NCI-H1417 treated with DMSO at 0.1 percent for 48 hours (cell line): ENCODE results near the gene CDHR4.
"Not testable (repeated sequence)": the region's sequence is repeated elsewhere in the genome, so short reads cannot be mapped to it uniquely, and the experiment has no call there.

Experiments used
- DNase-seq: peaks from one replicate; lab custom pipeline; 2025; lab: John Stamatoyannopoulos, UW

CDHR4 gene

GRCh38 chr3:49802719-49803464 is 3.2 kb upstream of the CDHR4 start, which contains the start of gene INKA1:
INKA1 (plus strand) TSS chr3:49803261; CDS start chr3:49803393, 132 bp downstream.
- no peak for DNase-seq

DNA sequence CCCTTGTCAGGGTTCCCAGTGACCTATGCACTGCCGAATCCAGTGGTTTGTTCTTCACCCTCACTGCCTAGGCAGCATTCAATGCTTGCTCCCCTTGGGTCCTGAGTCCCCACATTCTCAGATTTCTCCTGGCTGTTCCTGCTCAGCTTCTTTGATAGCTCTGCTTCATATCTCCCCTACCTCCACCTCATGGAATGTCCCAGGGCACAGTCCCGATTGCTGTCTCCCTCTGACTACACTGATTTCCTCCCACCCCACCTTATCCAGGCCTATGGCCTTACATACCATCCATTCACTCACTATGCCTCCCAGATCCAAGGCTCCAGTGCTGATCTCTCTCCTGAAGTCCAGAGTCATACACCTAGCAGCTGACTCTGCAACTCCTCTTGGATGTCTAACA is 1.5 kb upstream of the CDHR4 start:
- DNase-seq: no peak

DNA sequence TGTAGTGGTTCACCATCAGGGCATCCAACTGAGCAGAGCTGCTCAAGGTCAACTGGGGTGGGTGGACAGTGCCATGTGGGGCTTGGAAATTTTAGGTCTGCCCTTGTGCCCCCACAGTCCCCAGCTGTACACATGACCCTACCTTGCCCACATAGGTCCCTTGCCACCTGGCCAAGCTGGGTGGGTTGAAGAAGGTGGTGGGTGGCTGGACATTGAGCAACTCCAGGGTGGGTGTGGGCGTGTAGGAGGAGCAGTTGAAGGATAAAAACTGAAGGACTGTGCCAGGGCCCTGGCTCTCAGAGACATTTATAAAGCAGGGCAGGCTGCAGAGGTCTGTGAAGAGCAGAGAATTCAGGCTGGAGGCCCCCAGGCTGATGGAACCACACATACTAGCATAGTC is 568 bp downstream of the CDHR4 start:
- DNase-seq: no peak

- DNase-seq: no peak
Observed at GRCh38 chr3:49794926-49795905, 4.5 kb downstream of the CDHR4 start.

DNA sequence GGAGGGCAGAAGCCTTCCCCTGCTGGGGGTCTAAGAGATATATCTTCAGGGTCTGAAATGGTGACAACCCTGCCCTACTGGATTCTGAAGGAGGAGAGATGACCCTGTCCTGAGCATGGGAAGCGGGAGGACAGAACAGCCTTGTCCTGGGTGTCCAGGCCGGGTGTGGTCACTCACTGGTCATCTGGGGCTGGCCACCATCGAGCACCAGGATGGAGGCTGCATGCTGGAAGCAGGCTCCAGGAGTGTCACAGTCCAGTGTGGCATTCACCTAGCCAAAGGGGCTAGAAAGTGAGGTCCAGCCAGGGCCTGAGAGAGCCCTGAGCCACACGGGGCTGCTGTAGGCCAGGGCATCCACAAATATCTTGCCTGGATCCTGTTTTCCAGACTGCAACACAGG is 5.2 kb downstream of the CDHR4 start:
- DNase-seq: no peak

- no peak for DNase-seq
Observed at GRCh38 chr3:49793486-49794085, 6.1 kb downstream of the CDHR4 start.

DNA sequence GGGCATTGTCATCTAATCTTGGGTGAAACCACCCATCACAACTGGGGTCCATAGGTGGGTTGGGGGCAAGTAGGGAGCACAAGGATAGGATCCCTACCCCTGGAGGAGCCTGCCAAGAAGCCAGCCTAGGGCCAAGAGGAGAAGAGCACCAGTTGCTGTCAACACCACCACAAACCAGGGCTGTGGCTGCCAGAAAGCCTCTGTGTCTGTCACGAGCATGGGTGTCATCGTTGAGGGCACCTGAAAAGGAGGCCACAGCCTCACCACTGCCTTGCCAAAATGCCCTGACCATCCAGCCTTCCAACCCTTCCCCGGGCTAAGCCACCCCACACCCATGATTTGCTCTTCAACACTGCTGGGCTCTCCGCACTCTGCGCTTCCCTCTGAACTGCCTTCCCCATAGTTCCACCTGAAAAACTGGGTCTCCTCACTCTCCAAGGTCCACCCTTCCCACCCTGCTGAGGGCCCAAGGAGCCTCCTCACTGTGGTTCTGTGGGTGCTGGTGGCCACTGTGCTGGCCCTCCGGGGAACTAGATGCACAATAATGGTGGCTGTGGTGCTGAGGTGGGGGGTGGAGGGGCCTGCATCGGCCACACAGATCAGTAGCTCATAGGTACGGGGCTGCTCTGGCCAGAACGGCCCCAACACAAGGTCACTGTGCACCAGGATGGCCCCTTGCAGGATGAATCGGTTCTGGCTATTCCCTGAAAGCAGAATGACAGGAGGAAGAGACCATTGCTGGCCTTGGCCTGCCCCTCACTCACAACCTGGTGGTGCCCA is 7.1 kb downstream of the CDHR4 start:
- DNase-seq: no peak

GRCh38 chr3:49791571-49791970 is 8.1 kb downstream of the CDHR4 start:
- DNase-seq: no peak

DNA sequence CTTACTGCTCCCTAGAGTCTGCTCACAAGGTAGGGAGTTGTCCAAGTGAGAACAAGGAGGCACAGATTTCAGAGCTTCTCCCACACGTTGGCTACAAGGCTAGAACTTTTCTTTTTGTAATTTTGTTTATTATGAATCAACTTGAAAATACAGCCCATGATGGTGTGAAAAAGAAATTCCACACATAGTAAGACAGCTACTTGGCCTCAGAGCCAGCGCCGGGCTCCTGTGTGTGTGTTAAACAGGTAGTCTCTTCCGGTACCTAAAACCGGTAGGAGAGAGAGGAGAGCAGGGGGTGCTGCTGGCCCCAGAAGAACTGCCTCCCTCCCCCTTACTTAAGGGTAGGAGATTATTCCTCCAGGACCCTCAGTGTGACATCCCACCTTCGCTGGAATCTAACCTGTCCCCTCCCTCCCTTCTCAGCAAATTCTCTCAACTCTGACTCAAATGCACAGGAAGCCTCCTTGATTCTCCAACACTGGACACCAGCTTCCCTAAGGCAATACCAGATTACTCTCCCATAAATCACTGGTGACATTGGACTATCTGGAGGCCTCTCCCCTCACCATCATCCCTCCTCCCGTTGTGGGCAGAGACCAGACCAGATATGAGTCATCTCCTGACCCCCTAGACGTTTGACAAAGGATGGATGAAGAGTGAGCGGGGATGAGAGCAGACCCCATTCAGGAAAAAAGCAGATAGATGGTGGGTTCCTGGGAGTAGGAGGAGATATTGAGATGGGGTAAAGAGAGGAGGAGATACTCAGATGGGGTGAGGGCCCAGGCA is 8.9 kb downstream of the CDHR4 start:
- no peak for DNase-seq

DNA sequence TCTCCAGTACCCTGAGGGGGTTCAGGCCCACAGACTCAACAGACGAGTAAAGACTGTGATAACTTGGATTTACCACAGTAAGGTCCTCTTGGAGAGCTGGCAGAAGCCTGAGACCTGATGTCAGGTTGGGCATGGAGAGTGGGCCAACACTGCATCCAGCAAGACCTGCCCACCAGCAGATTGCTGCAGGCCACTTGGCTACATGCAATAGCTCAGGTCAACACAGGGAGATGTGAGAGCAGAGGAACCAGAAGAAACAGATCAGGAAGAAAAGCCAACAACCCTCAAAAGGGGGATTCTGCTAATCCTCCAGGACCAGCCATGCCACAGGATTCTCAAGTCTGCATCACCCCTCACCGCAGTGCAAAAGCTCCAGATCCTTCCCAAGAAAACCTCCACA is 11.6 kb downstream of the CDHR4 start:
- no peak for DNase-seq

DNA sequence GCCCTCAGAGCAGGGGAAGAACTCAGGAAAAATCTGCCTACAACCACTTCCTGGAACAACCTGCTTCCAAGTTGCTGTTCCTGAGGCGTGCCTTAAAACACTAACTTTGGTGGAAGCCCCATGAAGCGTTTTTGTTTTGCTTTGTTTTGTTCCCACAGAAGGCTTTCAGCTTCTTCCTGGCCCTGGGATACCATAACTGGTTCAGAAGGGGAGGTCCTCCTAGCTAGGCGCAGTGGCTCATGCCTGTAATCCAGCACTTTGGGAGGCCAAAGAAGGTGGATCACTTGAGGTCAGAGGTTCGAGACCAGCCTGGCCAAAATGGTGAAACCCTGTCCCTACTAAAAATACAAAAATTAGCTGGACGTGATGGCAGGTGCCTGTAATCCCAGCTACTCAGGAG is 12.1 kb downstream of the CDHR4 start:
- no peak for DNase-seq

GRCh38 chr3:49787182-49787464 is 12.6 kb downstream of the CDHR4 start:
- no peak for DNase-seq

- DNase-seq: peak; percentile 85
Observed at GRCh38 chr3:49786357-49787181, 13.1 kb downstream of the CDHR4 start, which contains the start of gene IP6K1. IP6K1 (minus strand) TSS chr3:49786542; CDS start chr3:49748040, 38,502 bp downstream.

DNA sequence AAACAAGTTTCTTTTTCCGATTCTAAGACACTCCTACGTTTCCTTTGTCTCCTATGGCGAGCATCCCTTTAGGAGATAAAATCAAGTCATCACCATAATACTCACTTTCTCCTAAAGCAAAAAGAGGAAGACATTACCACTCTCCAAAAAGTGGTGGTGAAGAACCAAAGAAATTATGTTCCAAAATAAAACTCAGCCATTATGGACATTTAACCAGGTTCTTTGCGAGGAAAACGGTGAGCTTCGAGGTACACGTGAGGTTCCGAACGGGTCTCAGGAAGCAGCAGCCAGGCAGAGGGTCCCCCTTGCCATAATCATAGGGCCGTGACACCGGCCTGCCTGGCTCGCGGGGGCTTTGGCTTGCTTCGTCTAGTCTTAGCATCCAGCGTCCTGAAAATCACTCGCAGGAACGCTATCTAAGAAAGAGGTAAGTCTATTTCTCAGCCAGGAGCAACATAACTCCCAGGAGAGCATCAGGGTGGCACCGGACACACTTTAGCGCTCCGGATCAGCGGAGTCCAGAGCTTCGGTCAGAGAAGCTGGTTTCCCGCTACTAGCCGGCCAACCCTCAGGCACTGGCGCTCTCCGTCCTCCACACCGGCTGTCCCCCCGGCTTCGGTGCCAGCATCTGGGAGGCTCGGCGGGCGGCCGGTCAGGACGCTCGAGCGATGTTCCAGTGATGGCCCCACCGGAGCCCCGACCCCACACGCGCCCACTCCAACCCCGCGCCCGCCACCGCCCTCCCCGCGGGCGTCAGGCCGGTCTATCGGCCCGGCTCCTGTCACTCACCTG is 13.9 kb downstream of the CDHR4 start:
- no peak for DNase-seq

DNA sequence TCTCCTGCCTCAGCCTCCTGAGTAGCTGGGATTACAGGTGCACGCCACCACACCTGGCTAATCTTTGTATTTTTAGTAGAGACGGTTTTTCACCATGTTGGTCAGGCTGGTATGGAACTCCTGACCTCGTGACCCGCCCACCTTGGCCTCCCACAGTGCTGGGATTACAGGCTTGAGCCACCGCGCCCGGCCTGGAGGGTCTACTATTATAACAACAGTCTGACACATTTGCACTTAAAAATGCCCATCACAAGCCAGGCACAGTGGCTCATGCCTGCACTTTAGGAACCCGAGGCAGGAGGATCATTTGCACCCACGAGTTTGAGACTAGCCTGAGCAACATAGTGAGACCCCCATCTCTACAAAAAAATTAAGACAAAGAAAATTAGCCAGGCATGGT is 17.4 kb downstream of the CDHR4 start:
- DNase-seq: not testable (repeated sequence)

DNA sequence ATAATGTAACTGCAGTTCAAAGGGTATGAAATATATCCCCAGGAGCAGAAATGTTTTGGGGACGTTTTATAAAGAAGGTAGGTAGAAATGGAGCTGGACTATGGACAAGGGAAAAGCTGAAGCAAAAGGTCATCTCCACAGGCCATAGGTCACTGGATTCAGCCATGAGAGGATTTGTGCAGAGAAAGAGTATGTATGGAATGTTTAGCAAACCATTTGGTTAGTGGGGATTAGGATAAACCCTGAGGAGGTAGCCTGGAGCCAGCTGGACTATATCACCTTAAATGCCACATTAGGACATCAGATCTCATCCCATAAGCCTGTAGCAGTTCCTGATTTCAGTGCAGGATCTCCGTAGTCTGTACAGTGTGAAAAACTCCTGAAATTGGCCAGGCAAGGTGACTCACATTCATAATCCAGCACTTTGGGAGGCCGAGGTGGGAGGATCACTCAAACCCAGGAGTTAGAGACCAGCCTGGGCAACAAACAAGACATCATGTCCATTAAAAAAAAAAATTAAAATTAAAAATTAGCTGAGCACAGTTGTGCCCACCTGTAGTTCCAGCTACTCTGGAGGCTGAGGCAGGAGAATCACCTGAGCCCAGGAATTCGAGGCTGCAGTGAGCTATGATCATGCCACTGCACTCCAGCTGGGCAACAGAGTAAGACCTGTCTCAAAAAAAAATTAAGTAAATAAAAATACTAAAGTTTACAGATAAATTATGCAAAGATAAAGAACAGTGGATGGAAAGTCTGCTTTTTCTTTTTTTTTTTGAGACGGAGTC is 18.1 kb downstream of the CDHR4 start:
- DNase-seq: no peak

DNA sequence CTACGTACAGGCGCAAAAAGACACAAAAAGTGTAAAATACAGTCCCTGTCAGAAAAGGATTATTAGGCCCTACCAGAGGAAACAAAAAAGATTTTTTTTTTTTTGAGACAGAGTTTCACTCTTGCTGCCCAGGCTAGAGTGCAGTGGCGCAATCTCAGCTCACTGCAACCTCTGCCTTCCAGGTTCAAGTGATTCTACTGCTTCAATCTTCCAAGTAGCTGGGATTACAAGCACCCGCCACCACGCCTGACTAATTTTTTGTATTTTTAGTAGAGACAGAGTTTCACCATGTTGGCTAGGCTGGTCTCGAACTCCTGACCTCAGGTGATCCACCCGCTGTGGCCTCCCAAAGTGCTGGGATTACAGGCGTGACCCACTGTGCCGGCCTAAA is 18.7 kb downstream of the CDHR4 start:
- not testable (repeated sequence) for DNase-seq
